Suprapubic skin (tissue), 3 donors: ENCODE results near the gene FLNA.

Source experiments
- EP300 ChIP-seq: sonication (generic); formaldehyde crosslinking; IDR thresholded peaks from one replicate; pipeline ENCODE4 v1.6.1; 2017; ENCODE audit warnings: antibody characterized with exemption
- TF ChIP-seq, protein P1 (sequence below), 2 donors: fragments of 200-600 bp in 1 of 2; fragments of 450-650 bp in 1 of 2; sonication (generic) in 1 of 2; IDR thresholded peaks; one replicate each; pipeline ENCODE4 v1.5.1; 2016 to 2019; ENCODE audit warnings: antibody characterized with exemption in 2 of 2, mild to moderate bottlenecking in 1 of 2, moderate library complexity in 1 of 2

DNA sequence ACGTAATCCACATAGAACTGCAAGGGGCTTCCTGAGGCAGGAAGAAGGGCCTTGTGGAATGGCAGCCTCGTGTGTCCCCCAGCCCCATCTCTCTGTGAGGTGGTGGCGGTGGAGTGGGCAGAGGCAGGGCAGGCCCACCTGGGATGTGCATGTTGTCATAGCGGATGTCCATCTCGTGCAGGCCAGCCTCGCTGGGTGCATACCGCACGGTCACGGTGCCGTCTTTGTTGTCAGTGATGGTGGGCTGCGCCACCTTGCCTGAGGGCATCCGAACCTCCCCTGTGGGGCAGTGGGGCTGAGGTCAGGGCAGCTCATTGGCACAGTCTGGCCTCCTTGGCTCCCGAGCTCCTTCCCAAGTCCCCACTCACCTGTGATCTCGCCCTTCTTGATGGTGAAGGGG lies 20.4 kb downstream of the FLNA start:
- TF ChIP-seq, protein P1, sequence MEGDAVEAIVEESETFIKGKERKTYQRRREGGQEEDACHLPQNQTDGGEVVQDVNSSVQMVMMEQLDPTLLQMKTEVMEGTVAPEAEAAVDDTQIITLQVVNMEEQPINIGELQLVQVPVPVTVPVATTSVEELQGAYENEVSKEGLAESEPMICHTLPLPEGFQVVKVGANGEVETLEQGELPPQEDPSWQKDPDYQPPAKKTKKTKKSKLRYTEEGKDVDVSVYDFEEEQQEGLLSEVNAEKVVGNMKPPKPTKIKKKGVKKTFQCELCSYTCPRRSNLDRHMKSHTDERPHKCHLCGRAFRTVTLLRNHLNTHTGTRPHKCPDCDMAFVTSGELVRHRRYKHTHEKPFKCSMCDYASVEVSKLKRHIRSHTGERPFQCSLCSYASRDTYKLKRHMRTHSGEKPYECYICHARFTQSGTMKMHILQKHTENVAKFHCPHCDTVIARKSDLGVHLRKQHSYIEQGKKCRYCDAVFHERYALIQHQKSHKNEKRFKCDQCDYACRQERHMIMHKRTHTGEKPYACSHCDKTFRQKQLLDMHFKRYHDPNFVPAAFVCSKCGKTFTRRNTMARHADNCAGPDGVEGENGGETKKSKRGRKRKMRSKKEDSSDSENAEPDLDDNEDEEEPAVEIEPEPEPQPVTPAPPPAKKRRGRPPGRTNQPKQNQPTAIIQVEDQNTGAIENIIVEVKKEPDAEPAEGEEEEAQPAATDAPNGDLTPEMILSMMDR (IDR thresholded peaks at IDR 0.05) = no peak
- TF ChIP-seq EP300 = no peak
